ENCODE results near the gene RHOV.

DNA sequence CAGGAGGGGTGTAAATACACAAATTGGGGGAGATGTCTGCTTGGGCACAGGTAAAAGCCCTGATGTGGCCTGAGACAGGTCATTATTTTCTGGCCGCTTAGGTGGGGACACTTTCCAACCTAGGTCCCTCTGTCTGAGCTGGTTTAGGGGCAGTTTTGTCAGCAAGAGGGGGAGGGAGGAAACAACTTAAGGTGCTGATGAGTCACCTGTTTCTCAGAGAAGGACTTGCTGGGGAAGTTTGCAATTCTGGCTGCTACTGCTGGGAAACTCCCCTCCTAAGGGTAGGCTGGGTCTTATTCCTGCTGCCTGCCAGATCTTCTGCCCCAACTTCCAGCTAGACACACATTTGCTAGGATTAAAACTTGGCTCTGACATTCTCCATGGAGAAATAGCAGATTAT, 4.8 kb upstream of the RHOV start:
- TF ChIP-seq, protein P1, sequence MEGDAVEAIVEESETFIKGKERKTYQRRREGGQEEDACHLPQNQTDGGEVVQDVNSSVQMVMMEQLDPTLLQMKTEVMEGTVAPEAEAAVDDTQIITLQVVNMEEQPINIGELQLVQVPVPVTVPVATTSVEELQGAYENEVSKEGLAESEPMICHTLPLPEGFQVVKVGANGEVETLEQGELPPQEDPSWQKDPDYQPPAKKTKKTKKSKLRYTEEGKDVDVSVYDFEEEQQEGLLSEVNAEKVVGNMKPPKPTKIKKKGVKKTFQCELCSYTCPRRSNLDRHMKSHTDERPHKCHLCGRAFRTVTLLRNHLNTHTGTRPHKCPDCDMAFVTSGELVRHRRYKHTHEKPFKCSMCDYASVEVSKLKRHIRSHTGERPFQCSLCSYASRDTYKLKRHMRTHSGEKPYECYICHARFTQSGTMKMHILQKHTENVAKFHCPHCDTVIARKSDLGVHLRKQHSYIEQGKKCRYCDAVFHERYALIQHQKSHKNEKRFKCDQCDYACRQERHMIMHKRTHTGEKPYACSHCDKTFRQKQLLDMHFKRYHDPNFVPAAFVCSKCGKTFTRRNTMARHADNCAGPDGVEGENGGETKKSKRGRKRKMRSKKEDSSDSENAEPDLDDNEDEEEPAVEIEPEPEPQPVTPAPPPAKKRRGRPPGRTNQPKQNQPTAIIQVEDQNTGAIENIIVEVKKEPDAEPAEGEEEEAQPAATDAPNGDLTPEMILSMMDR (conservative IDR thresholded peaks at IDR 0.05) = no peak
- no peak for TF ChIP-seq ZFX (IDR thresholded peaks at IDR 0.05)

Data from C4-2B (cell line).